ENCODE data around the gene GLS. TPM values are rescaled to one million over a fixed set of nuclear protein-coding genes. Genes with fewer than 3 reads are reported as not detected.

The GLS gene
- total and polyA plus RNA-seq, 2 of the 13 experiments (the other 11 are each of a cell fraction or from before 2014, with no cell fraction given) = 78.6 to 183 TPM

GRCh38 chr2:190880378-190881083 lies at the start of gene GLS (continued):
- TF ChIP-seq ATF2 (CRISPR knock-in tag; IDR thresholded peaks at IDR 0.05) (no peak), ZNF749 (CRISPR knock-in tag; IDR thresholded peaks at IDR 0.05; ENCODE audit: borderline replicate concordance) (peak; percentile 55; the same call in 1 of the 2 replicates), ZNF746 (CRISPR knock-in tag; IDR thresholded peaks at IDR 0.05) (0 out of 2 replicates have a peak, but pooled peaks have one; percentile 27), RCOR2 (CRISPR knock-in tag; IDR thresholded peaks at IDR 0.05) (no peak), TCF7L2 (IDR thresholded peaks at IDR 0.05; ENCODE audit: low read depth, low read length) (no peak), HIVEP1 (CRISPR knock-in tag; IDR thresholded peaks at IDR 0.05) (no peak), SPEN (CRISPR knock-in tag; IDR thresholded peaks at IDR 0.05; ENCODE audit: low read depth) (no peak; the same call in 1 of the 2 replicates), REXO4 (CRISPR knock-in tag; IDR thresholded peaks at IDR 0.05; ENCODE audit: borderline replicate concordance) (no peak), HNF4G (IDR thresholded peaks at IDR 0.05; ENCODE audit: borderline replicate concordance, low read depth, low read length) (no peak), HNF4G (CRISPR knock-in tag; IDR thresholded peaks at IDR 0.05; ENCODE audit: borderline replicate concordance, low read depth) (no peak), HNF4A (CRISPR knock-in tag; IDR thresholded peaks at IDR 0.05) (peak; percentile 32; the same call in 1 of the 2 replicates), CHCHD3 (CRISPR knock-in tag; IDR thresholded peaks at IDR 0.05) (no peak; the same call in 1 of the 2 replicates), LCORL (IDR thresholded peaks at IDR 0.05) (no peak), LCORL (CRISPR knock-in tag; IDR thresholded peaks at IDR 0.05) (peak; percentile 84), SRSF9 (IDR thresholded peaks at IDR 0.05; ENCODE audit: borderline replicate concordance, insufficient read depth, low read depth, low read length, poor library complexity, severe bottlenecking) (no peak), ZNF274 (CRISPR knock-in tag; IDR thresholded peaks at IDR 0.05) (no peak; the same call in 1 of the 2 replicates), ZNF597 (CRISPR knock-in tag; IDR thresholded peaks at IDR 0.05) (no peak), BCLAF1 (IDR thresholded peaks at IDR 0.05) (no peak), HNRNPLL (IDR thresholded peaks at IDR 0.05; ENCODE audit: low read depth, low read length, poor library complexity, severe bottlenecking) (peak; percentile 93), ESRRA (CRISPR knock-in tag; IDR thresholded peaks at IDR 0.05; ENCODE audit: low read depth) (no peak), CREBL2 (CRISPR knock-in tag; IDR thresholded peaks at IDR 0.05; ENCODE audit: borderline replicate concordance) (no peak), ZSCAN21 (CRISPR knock-in tag; IDR thresholded peaks at IDR 0.05; ENCODE audit: borderline replicate concordance) (no peak; the same call in 1 of the 2 replicates)
- TF ChIP-seq, protein P1, sequence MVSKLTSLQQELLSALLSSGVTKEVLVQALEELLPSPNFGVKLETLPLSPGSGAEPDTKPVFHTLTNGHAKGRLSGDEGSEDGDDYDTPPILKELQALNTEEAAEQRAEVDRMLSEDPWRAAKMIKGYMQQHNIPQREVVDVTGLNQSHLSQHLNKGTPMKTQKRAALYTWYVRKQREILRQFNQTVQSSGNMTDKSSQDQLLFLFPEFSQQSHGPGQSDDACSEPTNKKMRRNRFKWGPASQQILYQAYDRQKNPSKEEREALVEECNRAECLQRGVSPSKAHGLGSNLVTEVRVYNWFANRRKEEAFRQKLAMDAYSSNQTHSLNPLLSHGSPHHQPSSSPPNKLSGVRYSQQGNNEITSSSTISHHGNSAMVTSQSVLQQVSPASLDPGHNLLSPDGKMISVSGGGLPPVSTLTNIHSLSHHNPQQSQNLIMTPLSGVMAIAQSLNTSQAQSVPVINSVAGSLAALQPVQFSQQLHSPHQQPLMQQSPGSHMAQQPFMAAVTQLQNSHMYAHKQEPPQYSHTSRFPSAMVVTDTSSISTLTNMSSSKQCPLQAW (CRISPR knock-in tag; IDR thresholded peaks at IDR 0.05) = peak; percentile 68; the same call in 1 of the 2 replicates

Data from HepG2 (cell line).